GM12878 (cell line): ENCODE results near the gene KLF7. TPM values are rescaled to one million over a fixed set of nuclear protein-coding genes. Genes with fewer than 3 reads are reported as not detected.

Experiments
- ATAC-seq: fragments of 200-7000 bp; cut with Tn5 transposase; 3 replicates; pipeline ENCODE4 v1.9.1; 2020; ENCODE audit warnings: mild to moderate bottlenecking, moderate library complexity
- BruUV-seq: library from RNA; stranded (reverse); fragments of 400-500 nt; replicated peaks from 2 replicates; lab custom pipeline; 2021; lab: Mats Ljungman, UMichigan
- CTCF ChIA-PET: fragments of 300-600 bp; sonication (Branson Sonifier 250); formaldehyde crosslinking; extraction: SDS; loops from one replicate; lab custom pipeline; 2021; ENCODE audit warnings: inconsistent platforms; lab: Yijun Ruan, JAX
- POLR2A ChIA-PET: fragments of 350-600 bp; formaldehyde crosslinking; extraction: SDS; loops from one replicate; lab custom pipeline; 2021; ENCODE audit warnings: inconsistent platforms; lab: Charles Lee
- RAD21 ChIA-PET: fragments of 300-600 bp; sonication (Branson Sonifier 250); formaldehyde crosslinking; loops from one replicate; lab custom pipeline; 2023; ENCODE audit warnings: antibody characterized with exemption; ENCODE audit not compliant: unreplicated experiment; lab: Charles Lee
- SMC1A ChIA-PET: fragments of 300-600 bp; sonication (Branson Sonifier 250); formaldehyde crosslinking; loops from one replicate; lab custom pipeline; 2023; ENCODE audit not compliant: unreplicated experiment, uncharacterized antibody; lab: Charles Lee
- DNase-seq: peaks from one replicate; pipeline ENCODE4 v3.0.0-alpha.2; 2011; ENCODE audit warnings: low read depth, low spot score
- FAIRE-seq: peaks from 3 replicates; lab custom pipeline; 2011; peaks lifted over from hg19 to GRCh38; lab: Jason Lieb, UNC
- H2AFZ ChIP-seq: 2 replicates; pipeline ENCODE4 v1.6.0; 2011; ENCODE audit warnings: low read depth, low read length, control low read depth; ENCODE audit not compliant: control insufficient read depth
- H3K27ac ChIP-seq: 2 replicates; pipeline ENCODE4 v1.5.1; 2011; ENCODE audit warnings: control low read depth; ENCODE audit not compliant: control insufficient read depth, insufficient read depth
- H3K27me3 ChIP-seq, 2 experiments: replicated peaks in 1 of 2; 2 replicates each; pipeline versions ENCODE4 v1.6.0 to v1.6.1; 2011; ENCODE audit warnings: low read length in 1 of 2; ENCODE audit not compliant: control insufficient read depth in 2 of 2, insufficient read depth in 2 of 2
- H3K36me3 ChIP-seq, 2 experiments: 2 replicates each; pipeline ENCODE4 v1.5.1; 2011; ENCODE audit warnings: low read length in 1 of 2; ENCODE audit not compliant: control insufficient read depth in 2 of 2, insufficient read depth in 2 of 2
- H3K4me1 ChIP-seq: 2 replicates; pipeline ENCODE4 v1.6.1; 2011; ENCODE audit warnings: mild to moderate bottlenecking, low read length, moderate library complexity, mixed read lengths; ENCODE audit not compliant: control insufficient read depth, insufficient read depth
- H3K4me2 ChIP-seq: 2 replicates; pipeline ENCODE4 v1.6.0; 2011; ENCODE audit warnings: control low read depth; ENCODE audit not compliant: control insufficient read depth, insufficient read depth
- H3K4me3 ChIP-seq: fragments of 200-600 bp; sonication (generic); 2 replicates; pipeline ENCODE4 v1.5.1; 2016
- H3K79me2 ChIP-seq: 2 replicates; pipeline ENCODE4 v1.6.0; 2011; ENCODE audit warnings: low read length; ENCODE audit not compliant: control insufficient read depth, insufficient read depth
- H3K9ac ChIP-seq: 2 replicates; pipeline ENCODE4 v1.8.0; 2011; ENCODE audit warnings: low read length, control low read depth, mixed read lengths; ENCODE audit not compliant: control insufficient read depth, insufficient read depth
- H3K9me3 ChIP-seq: replicated peaks from 3 replicates; pipeline ENCODE4 v1.5.1; 2011; ENCODE audit warnings: mild to moderate bottlenecking, low read length; ENCODE audit not compliant: control insufficient read depth, insufficient read depth
- H4K20me1 ChIP-seq: 2 replicates; pipeline ENCODE4 v1.6.0; 2011; ENCODE audit not compliant: control insufficient read depth, insufficient read depth
- ASH2L ChIP-seq: fragments of 300-600, 200-600 bp; sonication (generic); IDR thresholded peaks from 2 replicates; pipeline ENCODE4 v1.6.1; 2017; ENCODE audit warnings: low read depth, mild to moderate bottlenecking, borderline replicate concordance
- ATF3 ChIP-seq: IDR thresholded peaks from 2 replicates; pipeline ENCODE4 v1.6.1; 2011; ENCODE audit warnings: low read depth, mild to moderate bottlenecking, low read length, moderate library complexity, borderline replicate concordance; ENCODE audit errors: extremely low read depth
- BMI1 ChIP-seq: fragments of 450-650 bp; IDR thresholded peaks from 2 replicates; pipeline ENCODE4 v1.6.1; 2016; ENCODE audit warnings: mild to moderate bottlenecking, moderate library complexity, borderline replicate concordance
- CTCF ChIP-seq, 3 experiments: IDR thresholded peaks in 2 of 3; conservative IDR thresholded peaks in 1 of 3; 2 replicates each; pipeline ENCODE4 v1.5.1; 2011; ENCODE audit warnings: low read depth in 3 of 3, low read length in 3 of 3, mild to moderate bottlenecking in 3 of 3, control low read depth in 2 of 3, moderate library complexity in 2 of 3, inconsistent platforms in 1 of 3, mixed read lengths in 1 of 3; ENCODE audit not compliant: control insufficient read depth in 2 of 3, insufficient read depth in 1 of 3; ENCODE audit errors: extremely low read depth in 1 of 3
- E2F8 ChIP-seq: fragments of 450-650 bp; IDR thresholded peaks from 2 replicates; pipeline ENCODE4 v1.6.1; 2018; ENCODE audit warnings: mild to moderate bottlenecking, low read depth, moderate library complexity; ENCODE audit not compliant: partially characterized antibody
- HDAC2 ChIP-seq: fragments of 200-600 bp; sonication (generic); IDR thresholded peaks from 2 replicates; pipeline ENCODE4 v1.6.1; 2017
- IRF4 ChIP-seq: IDR thresholded peaks from 2 replicates; pipeline ENCODE4 v1.6.1; 2011; ENCODE audit warnings: low read depth, low read length
- RCOR1 ChIP-seq: conservative IDR thresholded peaks from 2 replicates; pipeline ENCODE4 v1.6.1; 2012; ENCODE audit warnings: low read depth, low read length, improper control_type of control experiment
- SIN3A ChIP-seq: IDR thresholded peaks from 2 replicates; pipeline ENCODE4 v1.6.1; 2012; ENCODE audit warnings: low read depth, low read length, improper control_type of control experiment
- SIX5 ChIP-seq: IDR thresholded peaks from 2 replicates; pipeline ENCODE4 v1.6.1; 2011; ENCODE audit warnings: mild to moderate bottlenecking, low read depth, low read length, moderate library complexity; ENCODE audit not compliant: severe bottlenecking
- SUPT20H ChIP-seq: IDR thresholded peaks from 2 replicates; pipeline ENCODE4 v1.6.1; 2011; ENCODE audit warnings: low read depth, mild to moderate bottlenecking, low read length, moderate library complexity, borderline replicate concordance; ENCODE audit not compliant: control insufficient read depth
- YY1 ChIP-seq: IDR thresholded peaks from 2 replicates; pipeline ENCODE4 v1.6.1; 2011; ENCODE audit warnings: low read depth, mild to moderate bottlenecking, low read length
- ZBTB11 ChIP-seq: fragments of 450-650 bp; formaldehyde crosslinking; IDR thresholded peaks from 2 replicates; pipeline ENCODE4 v1.5.0; 2022; ENCODE audit warnings: mild to moderate bottlenecking, missing genetic modification characterization
- WGBS: methylation state at CpG from one replicate; pipeline ENCODE4 v1.1.6; 2016; ENCODE audit warnings: low lambda C conversion rate; ENCODE audit not compliant: insufficient replicate concordance, insufficient coverage; ENCODE audit errors: missing lambda C conversion rate; 5-methylcytosine and 5-hydroxymethylcytosine counted together
- in situ Hi-C: fragments of 300-500 bp; cut with MboI; formaldehyde crosslinking; loops from 9 replicates; pipeline ENCODE4 v1.14.3; 2018; ENCODE audit warnings: mixed read lengths
- intact Hi-C: fragments of 100-400 bp; cut with micrococcal nuclease; formaldehyde crosslinking; loops from one replicate; pipeline ENCODE4 v1.14.2; 2022; ENCODE audit not compliant: unreplicated experiment
- polyA plus RNA-seq, 11 experiments: library from polyadenylated mRNA; depleted of rRNA in 4 of 11; unstranded in 6 of 11; stranded (reverse) in 5 of 11; fragments of >200 nt; fragmentation: Nextera tagmentation in 4 of 11; fragmentation: Illumina TruSeq in 1 of 11; extraction: Ambion mirVana in 4 of 11; extraction: Trizol in 1 of 11; gene quantifications; 1 replicate in 1 of 11; 2 replicates in 10 of 11; pipeline versions ENCODE4 v1.2.1 to v1.2.3, GENCODE V29; 2011 to 2016; ENCODE audit warnings: inconsistent platforms in 2 of 11, missing spikeins in 2 of 11, low read depth in 1 of 11
- total RNA-seq, 4 experiments: library from RNA; depleted of rRNA in 3 of 4; stranded (reverse); fragments of >200 nt in 3 of 4; fragmentation: Illumina TruSeq in 1 of 4; extraction: Trizol in 1 of 4; gene quantifications; 2 replicates each; pipeline versions ENCODE4 v1.2.1 to v1.2.3, GENCODE V29; 2013 to 2021

KLF7 gene
- total and polyA plus RNA-seq, 10 of the 15 experiments (the other 5 are each of a cell fraction or from before 2014, with no cell fraction given), result 2.4 to 24.8 (median 8.5) TPM

- TF ChIP-seq E2F8 (no peak), ASH2L (no peak), RCOR1 (no peak), HDAC2 (no peak), ATF3 (no peak), BMI1 (no peak)
Measured at GRCh38 chr2:207122651-207123334, 43.0 kb downstream of the KLF7 start (continued).

GRCh38 chr2:207121784-207122183 lies 44.0 kb downstream of the KLF7 start:
- H3K9ac ChIP-seq, result no peak overlapping the region
- in situ Hi-C loops, result no loop called here
- no peaks in the 10 kb centered on the region; the same call in none of the 2 replicates for H3K79me2 ChIP-seq
- ATAC-seq (no peak), DNase-seq (no peak), FAIRE-seq (no peak)
- H3K4me2 ChIP-seq, result no peak overlapping the region
- RAD21 ChIA-PET, result no interaction called here
- H3K9me3 ChIP-seq, result no peaks in the 10 kb centered on the region
- no peak overlapping the region for H2AFZ ChIP-seq
- no peak overlapping the region for H3K27ac ChIP-seq
- no peaks in the 10 kb centered on the region for H3K27me3 ChIP-seq
- no peaks in the 10 kb centered on the region; a peak in 1 of 4 replicates for H3K36me3 ChIP-seq
- intact Hi-C loops, result no loop called here
- no peaks in the 10 kb centered on the region for H4K20me1 ChIP-seq
- POLR2A ChIA-PET, result no interaction called here
- 62% methylated on average over 1 of the region's 1 CpG for WGBS
- BruUV-seq, result no TSS peak
- H3K4me3 ChIP-seq, result no peak overlapping the region
- CTCF ChIA-PET, result interaction anchor here (0.7 to 1.6 kb wide), 4 partner anchors 9 to 383 kb away, joined by 3 to 4 read pairs (median 3); no protein-coding TSS in a partner anchor
- no peak for TF ChIP-seq CTCF (IDR thresholded peaks at IDR 0.05 in 2 of 3, conservative IDR thresholded peaks at IDR 0.05 in 1 of 3; ENCODE audit: control insufficient read depth in 2 of 3, extremely low read depth in 1 of 3, insufficient read depth in 1 of 3, low read depth in 3 of 3, low read length in 3 of 3)
- no peak for TF ChIP-seq IRF4
- TF ChIP-seq SIN3A, result no peak
- TF ChIP-seq YY1, result no peak
- TF ChIP-seq SUPT20H, result no peak
- TF ChIP-seq SIX5, result no peak
- TF ChIP-seq ZBTB11 (CRISPR knock-in tag), result no peak
- SMC1A ChIA-PET, result interaction anchor here (1.0 to 1.2 kb wide), 3 partner anchors 15 to 33 kb away, joined by 3 to 4 read pairs (median 3); no protein-coding TSS in a partner anchor
- H3K4me1 ChIP-seq, result no peaks in the 10 kb centered on the region
